Stimulated activated CD4-positive, alpha-beta T cell treated with anti-CD3 and anti-CD28 coated beads, Interleukin-2, amount 100 ng/mL, for 24 hours (primary cell): ENCODE data around the gene GBX1.

ENCODE experiments used
- DNase-seq, 2 donors: peaks; one replicate each; pipeline ENCODE4 v3.0.0-alpha.2; 2020

GBX1 gene

DNA sequence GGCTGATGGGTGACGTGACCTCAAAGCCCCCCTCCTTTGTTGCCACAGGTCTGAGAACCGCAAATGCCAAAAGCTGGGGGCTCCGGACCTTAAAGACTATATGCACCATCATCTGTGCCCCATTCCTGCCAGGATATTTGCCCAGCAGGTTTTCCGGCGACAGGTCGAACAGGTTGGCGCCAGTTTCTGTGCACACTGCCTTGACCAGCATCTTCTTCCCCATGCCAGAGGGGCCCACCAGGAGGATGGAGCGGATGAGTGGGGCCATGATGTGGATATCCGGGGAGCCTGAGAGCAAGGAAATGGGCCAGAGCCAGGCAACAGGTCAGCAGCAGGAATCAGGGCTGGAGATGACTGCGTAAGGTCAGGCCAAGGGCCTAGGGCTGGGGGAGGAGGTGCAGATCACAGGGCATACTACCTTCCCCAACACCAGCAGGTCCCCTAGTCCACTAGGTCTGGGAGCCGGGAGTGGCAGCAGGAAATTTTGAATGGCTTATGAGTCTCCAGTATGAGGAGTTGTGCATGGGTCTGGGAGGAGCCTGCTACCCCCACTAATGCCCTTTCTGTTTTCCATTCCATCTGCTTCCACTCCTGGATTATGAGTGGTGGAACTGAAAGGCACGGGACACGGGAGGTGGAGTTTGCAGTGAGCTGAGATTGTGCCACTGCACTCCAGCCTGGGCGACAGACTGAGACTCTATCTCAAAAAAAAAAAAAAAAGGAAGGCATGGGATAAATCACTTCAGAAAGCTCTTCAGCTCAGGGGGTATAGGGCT lies 25.9 kb upstream of the GBX1 start:
- no peak for DNase-seq

DNA sequence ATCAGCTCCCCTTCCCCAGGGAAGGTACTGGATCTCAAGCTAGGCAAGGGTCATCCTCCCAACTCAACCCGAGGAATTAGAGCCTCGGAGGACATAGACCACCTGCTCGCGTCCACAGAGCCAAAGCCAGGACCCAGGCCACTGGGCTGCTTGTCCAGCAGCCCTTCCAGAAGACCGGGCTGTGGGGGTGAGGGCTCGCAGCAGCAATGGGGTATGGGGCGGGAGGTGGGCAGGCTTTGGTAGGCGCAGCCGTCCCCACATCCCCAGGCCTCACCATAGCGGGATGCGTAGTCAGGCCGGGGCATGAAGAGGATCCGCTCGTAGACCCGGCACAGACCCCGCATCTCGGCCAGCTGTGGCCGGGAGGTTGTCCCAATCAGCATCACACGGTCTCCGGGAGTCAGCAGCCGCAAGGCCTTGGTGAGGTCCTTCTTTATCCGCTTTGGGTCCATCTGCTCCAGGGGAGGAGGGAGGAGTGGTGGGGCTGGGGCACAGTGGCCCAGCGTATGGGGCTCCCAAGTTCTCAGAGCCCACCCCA lies 24.6 kb upstream of the GBX1 start:
- no peak for DNase-seq

DNA sequence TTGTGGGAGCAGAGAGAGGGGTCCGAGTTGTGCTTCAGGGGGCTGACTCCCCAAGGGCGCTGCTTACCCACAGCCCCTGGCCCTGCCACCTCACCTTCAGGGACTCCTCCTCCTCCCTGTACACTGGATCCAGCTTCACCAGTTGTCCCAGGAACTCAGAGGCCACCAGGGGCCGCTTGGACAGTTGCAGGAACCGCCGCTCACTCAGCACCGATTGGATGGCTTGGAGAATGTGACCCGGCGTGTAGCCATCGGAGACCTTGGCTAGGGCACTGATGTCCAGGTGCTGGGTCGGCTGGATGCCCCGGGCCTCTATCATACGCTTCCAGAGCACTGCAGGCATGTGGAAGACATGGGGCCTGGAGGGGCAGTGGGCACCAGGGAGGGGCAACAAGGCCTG lies 24.1 kb upstream of the GBX1 start:
- DNase-seq = no peak

DNA sequence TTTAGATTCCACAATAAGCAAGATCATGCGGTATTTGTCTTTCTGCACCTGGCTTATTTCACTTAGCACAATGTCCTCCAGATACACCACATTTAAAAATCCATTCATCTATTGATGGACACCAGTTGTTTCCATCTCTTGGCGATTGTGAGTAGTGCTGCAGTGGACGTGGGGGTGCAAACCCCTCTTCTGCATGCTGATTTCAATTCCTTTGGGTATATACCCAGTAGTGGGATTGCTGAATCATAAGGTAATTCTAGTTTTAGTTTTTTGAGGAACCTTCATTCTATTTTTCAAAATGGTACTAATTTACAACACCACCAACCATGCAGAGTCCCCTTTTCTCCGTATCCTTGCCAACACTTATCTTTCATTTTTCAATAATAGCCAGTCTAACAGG lies 21.5 kb upstream of the GBX1 start:
- no peak for DNase-seq

DNA sequence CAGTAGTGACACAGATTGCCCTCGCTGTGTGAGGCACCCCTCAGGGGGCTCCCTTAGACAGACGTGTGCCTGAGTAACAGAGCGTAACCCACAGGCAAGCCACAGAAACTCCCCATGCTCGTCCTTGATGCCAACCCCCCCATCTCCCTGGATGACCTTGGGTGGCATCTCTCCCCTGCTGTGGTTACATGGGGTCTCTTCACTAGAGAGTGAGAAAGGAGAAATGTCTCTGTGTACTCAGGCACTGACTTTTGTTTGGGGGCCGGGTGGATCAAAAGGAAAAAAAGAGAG lies 20.7 kb upstream of the GBX1 start:
- no peak for DNase-seq

DNA sequence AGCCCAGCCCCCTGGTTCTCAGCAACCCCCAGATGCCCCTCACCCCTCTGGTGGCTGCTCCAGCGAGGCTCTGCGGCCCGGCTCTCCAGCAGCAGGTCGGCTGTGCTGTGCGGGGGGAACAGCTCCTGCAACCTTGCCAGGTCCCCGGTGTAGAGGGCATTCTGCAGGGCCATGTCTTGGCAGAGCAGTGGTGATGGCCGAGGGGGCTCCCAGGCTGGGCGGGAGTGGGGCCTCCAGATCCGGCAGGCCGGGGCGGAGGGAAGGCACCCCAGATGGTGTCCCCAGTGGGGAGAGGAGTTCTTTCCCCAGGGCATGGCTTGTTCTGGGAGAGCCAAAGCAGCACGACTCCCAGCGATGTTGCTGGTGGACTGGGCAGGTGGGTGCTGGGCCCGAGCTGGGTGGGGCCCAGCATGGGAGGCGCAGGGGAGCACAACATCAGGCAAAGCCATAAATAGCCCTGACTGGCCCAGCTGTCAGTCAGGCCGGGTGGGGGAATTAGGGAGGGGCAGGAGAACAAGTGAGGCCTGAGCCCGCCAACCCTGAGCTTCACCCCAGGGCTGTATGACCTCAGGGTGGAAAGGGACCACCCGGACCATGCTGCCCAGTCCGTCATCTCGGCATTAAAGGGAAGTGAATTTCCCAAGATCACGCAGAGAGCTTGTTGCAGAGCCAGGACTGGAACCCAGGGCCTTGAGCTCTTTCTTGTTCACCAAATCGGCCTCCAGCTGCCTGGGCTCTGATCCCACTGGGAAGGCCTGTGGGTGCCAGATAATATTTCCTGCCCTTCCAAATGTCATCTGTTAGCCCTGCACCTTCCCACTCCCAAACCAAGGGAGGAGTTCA lies 20.1 kb upstream of the GBX1 start:
- no peak for DNase-seq

- no peak for DNase-seq
Observed at GRCh38 chr7:151186640-151187408, 19.3 kb upstream of the GBX1 start, which contains the start of gene ASB10. Gene ASB10, minus strand, starts transcription at chr7:151187250. Its CDS starts 120 bp downstream, at chr7:151187130.

- no peak for DNase-seq
Observed at GRCh38 chr7:151185762-151186639, 18.5 kb upstream of the GBX1 start.

GRCh38 chr7:151181011-151181431 lies 13.5 kb upstream of the GBX1 start:
- DNase-seq = no peak

GRCh38 chr7:151179946-151180345 lies 12.5 kb upstream of the GBX1 start:
- DNase-seq = no peak

DNA sequence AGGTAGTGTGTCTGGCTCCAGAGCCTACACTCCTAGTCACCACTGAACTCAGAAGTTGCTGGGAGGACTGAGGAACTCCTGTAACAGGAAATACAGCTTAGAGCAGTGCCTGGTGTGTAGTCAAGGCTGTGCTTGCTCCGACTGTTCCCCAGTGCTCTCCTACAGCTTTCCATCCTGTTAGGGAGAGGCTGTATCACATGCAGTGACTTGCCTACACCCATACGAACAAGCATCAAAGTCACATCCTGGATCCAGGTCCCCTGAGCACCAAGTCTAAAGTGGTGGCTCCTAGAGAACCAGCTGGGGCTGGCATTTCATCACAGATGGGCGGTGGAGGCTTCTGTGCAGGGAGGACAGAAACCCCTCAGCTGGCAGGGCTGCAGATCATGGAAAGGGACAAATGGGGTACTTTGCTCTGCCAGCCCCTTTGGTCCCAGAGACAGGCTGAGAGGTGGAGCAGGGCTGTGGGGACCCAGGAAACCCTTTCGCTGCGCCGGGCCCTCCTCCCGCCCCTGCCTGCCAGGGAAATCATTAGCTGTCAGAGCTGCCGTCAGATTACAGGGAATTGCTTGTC lies 11.9 kb upstream of the GBX1 start:
- no peak for DNase-seq

DNA sequence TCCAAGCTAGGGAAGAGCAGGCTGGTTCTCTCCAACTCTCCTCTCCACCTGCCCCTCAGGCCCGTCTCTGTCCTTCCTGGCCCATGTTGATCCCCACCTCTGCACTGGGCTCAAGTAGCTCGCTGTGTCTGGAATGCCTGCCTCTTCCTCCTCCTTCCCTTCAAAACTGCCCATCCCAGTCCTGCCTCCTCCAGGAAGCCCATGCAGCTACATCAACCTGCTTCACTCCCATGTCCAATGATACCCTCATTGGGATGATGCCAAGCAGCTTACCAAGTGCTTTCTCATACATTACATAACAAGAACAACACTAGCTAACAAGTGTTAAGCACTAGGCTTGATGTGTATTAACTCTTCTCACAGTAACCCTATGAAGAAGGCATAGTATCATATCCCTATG lies 11.3 kb upstream of the GBX1 start:
- no peak for DNase-seq

DNA sequence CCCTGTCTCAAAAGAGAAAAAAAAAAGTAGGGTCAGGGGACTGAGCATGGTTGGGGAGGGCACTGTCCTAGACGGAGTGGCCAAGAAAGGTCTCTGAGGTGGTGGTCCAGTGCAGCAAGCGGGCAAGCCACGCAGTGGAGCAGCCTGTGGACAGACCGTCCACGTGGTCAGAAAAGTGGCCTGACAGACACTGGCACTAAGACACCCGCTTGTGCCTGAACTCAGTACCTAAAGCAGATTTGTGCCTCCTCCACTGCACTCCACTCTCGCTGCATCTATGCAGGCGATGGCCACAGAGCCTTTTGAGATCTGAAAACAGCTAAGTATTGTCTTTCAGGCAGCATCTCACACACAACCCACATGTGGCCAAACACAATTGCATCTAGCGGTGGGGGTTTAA lies 10.7 kb upstream of the GBX1 start:
- no peak for DNase-seq

- no peak for DNase-seq
Observed at GRCh38 chr7:151177310-151177709, 9.8 kb upstream of the GBX1 start.

GRCh38 chr7:151176401-151176800 lies 8.9 kb upstream of the GBX1 start:
- DNase-seq = no peak

DNA sequence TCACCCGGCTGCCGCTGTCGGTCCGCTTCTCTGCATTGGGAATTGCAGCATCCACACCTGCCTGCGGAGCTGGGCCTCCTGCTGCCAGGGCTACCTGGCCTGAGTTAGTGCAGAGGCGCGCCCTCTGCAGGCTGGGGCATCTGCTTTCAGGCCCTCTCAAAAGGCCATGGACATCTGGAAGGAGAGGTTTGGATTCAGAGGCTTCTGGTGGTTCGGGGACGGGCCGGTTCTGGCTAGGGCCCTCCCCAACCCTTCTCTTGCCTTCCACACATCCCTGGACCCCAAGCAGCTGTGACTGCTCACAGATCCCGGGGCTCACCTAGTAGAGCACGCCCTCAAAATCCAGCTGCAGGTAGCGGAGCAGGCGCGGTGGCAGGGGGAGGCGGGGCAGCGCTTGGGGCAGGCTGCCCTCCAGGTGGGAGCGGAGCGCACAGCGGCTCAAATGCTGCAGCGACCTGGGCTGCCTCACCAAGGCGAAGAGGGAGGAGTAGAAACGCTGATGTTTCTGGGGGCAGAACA lies 8.4 kb upstream of the GBX1 start:
- no peak for DNase-seq

- DNase-seq = no peak
Observed at GRCh38 chr7:151175047-151175792, 7.7 kb upstream of the GBX1 start.

DNA sequence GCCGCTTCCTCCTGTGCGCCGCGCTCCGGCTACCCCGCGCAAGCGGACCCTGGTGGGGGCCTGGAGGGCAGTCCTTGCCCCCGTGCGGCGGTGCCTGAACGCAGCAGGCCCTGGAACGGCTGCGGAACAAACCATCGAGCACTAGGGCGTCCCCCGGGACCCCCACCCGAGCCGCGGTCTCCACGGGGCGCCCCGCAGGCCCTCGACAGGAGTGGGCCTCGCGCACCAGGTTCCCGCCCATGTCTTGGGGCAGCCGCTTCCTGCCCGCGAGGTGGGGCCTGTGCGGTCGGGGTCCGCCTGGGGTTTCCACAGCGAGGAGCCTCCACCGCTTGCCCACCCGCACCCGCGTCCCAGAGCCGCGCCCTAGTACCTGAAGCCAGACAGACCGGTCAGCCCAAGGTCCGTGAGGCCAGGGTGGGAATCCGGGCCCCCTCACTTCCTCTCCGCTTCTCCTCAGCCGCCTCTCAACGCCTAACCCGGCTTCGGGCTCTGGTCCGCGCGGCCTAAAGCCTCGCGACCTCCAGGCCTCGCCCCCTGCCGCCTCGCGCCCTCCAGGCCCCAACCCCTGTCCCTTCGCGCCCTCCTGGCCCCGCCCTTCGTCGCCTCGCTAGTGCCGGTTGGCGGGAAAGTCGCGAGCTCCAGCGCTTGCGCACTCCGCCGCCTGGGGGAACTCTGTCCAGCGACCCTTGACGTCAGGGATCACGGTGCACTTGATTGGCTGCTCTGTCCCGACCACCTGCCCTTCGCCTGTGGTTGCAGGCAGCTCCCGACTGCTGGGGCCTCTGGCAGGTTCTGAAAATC lies 7.0 kb upstream of the GBX1 start:
- peak in 1 of 2 donors; percentile 39 for DNase-seq

DNA sequence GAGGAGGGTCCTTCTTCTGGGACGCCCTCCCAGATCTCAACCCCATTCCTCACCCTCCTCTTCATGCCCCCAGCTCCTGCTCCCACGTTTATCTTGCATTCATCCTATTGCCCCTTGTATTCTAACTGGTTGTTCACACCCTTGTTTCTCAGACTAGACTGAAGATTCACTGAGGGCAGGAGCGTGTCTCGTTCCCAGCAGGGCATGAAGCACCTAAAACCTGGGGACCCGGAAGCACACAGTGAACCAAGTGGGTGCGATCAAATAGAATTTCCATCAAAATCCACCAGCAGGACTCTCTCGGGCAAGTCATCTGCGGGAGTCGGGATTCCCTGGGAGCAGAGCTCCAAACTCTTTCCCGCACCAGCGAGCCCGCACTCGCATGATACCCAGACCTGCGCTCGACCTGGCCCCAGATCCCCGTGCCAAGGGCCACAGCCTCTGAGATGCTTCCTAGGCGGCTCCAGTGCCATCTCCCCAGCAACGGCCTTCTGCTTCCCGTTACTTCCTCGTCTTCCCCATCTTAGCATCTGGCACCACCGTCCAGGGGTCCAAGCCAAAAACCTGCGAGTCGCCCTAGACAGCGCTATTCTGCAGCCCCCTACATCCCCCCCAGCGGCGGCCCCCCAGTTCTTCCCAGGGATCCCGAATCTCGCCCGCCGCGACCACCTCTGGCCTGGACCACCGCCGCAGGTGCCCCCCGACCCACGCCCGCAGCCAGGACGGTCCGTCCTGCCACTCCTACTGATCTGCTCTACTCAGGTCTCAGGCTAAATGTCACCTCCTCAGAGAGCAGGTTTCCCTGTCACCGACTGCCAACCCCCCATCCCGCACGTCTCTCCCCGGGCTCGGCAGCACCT lies 6.1 kb upstream of the GBX1 start:
- no peak for DNase-seq
